Natural killer cell (primary cell): Measurements from ENCODE around the gene FAM120C. TPM values are rescaled to one million over a fixed set of nuclear protein-coding genes. Genes with fewer than 3 reads are reported as not detected.

ENCODE experiments used
- ATAC-seq, 3 donors: fragments of 150-1000 bp in 2 of 3; fragments of 200-7000 bp in 1 of 3; cut with Tn5 transposase; 1 replicate in 1 of 3; 2 replicates in 2 of 3; pipeline ENCODE4 v1.10.0; 2021; ENCODE audit warnings: mild to moderate bottlenecking in 2 of 3, moderate library complexity in 2 of 3
- DNase-seq, 2 donors: peaks; one replicate each; pipeline versions ENCODE4 v3.0.0 to v3.0.0-alpha.2; 2013 to 2021; ENCODE audit warnings: mixed read lengths in 1 of 2
- H3K27ac ChIP-seq: one replicate; pipeline ENCODE4 v1.5.1; 2013; ENCODE audit warnings: mild to moderate bottlenecking, low read length
- H3K27me3 ChIP-seq: one replicate; pipeline ENCODE4 v1.6.1; 2013; ENCODE audit warnings: low read length; ENCODE audit not compliant: control insufficient read depth, insufficient read depth
- H3K36me3 ChIP-seq: one replicate; pipeline ENCODE4 v1.6.1; 2013; ENCODE audit warnings: low read length; ENCODE audit not compliant: control insufficient read depth, insufficient read depth
- H3K4me1 ChIP-seq: one replicate; pipeline ENCODE4 v1.6.1; 2013; ENCODE audit warnings: low read length; ENCODE audit not compliant: control insufficient read depth, insufficient read depth
- H3K4me3 ChIP-seq: one replicate; pipeline ENCODE4 v1.5.1; 2013; ENCODE audit warnings: low read length
- H3K9me3 ChIP-seq: one replicate; pipeline ENCODE4 v1.6.1; 2013; ENCODE audit warnings: low read length; ENCODE audit not compliant: control insufficient read depth, insufficient read depth
- H3K27ac Mint-ChIP-seq, 2 donors: one replicate each; pipeline ENCODE4 v1.8.0; 2022; ENCODE audit warnings: mild to moderate bottlenecking in 2 of 2, mixed read lengths in 2 of 2, moderate library complexity in 1 of 2
- H3K27me3 Mint-ChIP-seq, 2 donors: one replicate each; pipeline ENCODE4 v1.8.0; 2022; ENCODE audit warnings: low read depth in 2 of 2, mixed read lengths in 2 of 2
- H3K36me3 Mint-ChIP-seq: one replicate; pipeline ENCODE4 v1.8.0; 2022; ENCODE audit warnings: mixed read lengths
- H3K4me1 Mint-ChIP-seq, 2 donors: one replicate each; pipeline ENCODE4 v1.8.0; 2022; ENCODE audit warnings: mixed read lengths in 2 of 2
- H3K4me3 Mint-ChIP-seq: one replicate; pipeline ENCODE4 v1.8.0; 2022; ENCODE audit warnings: mild to moderate bottlenecking, moderate library complexity, mixed read lengths
- H3K9me3 Mint-ChIP-seq, 2 donors: one replicate each; pipeline ENCODE4 v1.8.0; 2022; ENCODE audit warnings: mixed read lengths in 2 of 2
- WGBS: methylation state at CpG from one replicate; pipeline ENCODE4 v1.1.7; 2013; ENCODE audit warnings: missing lambda C conversion rate; ENCODE audit not compliant: insufficient coverage; 5-methylcytosine and 5-hydroxymethylcytosine counted together
- intact Hi-C: fragments of 100-400 bp; cut with micrococcal nuclease; formaldehyde crosslinking; loops from one replicate; pipeline ENCODE4 v1.14.2; 2022
- total RNA-seq, 4 donors: library from RNA; stranded (reverse); fragments of 120-200 nt in 1 of 4; gene quantifications; one replicate each; pipeline versions ENCODE4 v1.2.3 to v1.2.4, GENCODE V29; 2013 to 2022
- TF ChIP-seq, protein P1 (sequence below): fragments of 200-600 bp; IDR thresholded peaks from one replicate; pipeline ENCODE4 v1.8.0; 2022; ENCODE audit warnings: antibody characterized with exemption

Gene FAM120C
- total RNA-seq, 3 donors from 2014 or later (not counting 1 experiment from before 2014, with no cell fraction given): 9.5 to 15.4 (median 11.8) TPM

DNA sequence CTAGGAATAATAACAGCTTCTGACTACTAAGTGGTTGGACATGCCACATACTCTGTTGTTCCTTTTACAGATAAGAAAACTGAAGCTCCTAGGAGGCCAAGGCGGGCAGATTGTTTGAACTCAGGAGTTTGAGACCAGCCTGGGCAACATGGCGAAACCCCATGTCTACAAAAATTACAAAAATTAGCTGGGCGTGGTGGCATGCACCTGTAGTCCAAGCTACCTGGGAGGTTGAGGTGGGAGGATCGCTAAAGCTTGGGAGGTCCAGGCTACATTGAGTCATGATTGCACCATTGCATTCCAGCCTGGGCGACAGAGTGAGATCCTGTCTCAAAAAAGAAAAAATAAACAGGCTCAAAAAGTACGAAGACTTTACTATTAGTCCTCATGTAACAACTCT lies 108.2 kb downstream of the FAM120C start:
- ATAC-seq (no peak), DNase-seq (no peak)
- intact Hi-C loops: no loop called here
- TF ChIP-seq, protein P1, sequence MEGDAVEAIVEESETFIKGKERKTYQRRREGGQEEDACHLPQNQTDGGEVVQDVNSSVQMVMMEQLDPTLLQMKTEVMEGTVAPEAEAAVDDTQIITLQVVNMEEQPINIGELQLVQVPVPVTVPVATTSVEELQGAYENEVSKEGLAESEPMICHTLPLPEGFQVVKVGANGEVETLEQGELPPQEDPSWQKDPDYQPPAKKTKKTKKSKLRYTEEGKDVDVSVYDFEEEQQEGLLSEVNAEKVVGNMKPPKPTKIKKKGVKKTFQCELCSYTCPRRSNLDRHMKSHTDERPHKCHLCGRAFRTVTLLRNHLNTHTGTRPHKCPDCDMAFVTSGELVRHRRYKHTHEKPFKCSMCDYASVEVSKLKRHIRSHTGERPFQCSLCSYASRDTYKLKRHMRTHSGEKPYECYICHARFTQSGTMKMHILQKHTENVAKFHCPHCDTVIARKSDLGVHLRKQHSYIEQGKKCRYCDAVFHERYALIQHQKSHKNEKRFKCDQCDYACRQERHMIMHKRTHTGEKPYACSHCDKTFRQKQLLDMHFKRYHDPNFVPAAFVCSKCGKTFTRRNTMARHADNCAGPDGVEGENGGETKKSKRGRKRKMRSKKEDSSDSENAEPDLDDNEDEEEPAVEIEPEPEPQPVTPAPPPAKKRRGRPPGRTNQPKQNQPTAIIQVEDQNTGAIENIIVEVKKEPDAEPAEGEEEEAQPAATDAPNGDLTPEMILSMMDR: no peak
- Histone ChIP-seq H3K4me1 (no peaks in the 10 kb centered on the region), H3K4me3 (no peak overlapping the region), H3K9me3 (no peaks in the 10 kb centered on the region), H3K27ac (no peak overlapping the region), H3K27me3 (no peaks in the 10 kb centered on the region), H3K36me3 (no peaks in the 10 kb centered on the region)
- Mint-ChIP-seq H3K27ac (no peak overlapping the region), H3K27me3 (no peaks in the 10 kb centered on the region), H3K9me3 (no peaks in the 10 kb centered on the region), H3K4me1 (no peaks in the 10 kb centered on the region), H3K36me3 (no peaks in the 10 kb centered on the region), H3K4me3 (no peak overlapping the region)
- 100% methylated on average over 3 of the region's 6 CpGs for WGBS

DNA sequence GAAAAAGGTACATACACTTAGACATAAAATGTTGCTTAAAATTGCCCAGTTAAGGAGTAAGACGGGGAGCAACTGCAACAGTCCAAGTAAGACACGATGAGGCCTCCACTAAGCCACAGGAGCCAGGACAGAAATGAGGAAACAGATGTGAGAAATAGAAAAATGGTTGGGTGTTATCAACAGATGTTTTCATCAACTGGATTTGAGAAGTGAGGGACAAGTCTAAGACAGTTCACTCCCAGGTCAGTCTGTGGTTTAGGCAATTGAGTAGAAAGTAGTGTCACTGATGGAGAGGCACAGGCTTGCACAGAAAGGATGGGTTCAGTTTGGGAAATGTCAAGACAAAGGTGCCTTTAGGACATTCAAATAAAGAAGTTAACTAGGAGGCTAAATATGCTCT lies 115.3 kb downstream of the FAM120C start:
- no peaks in the 10 kb centered on the region for H3K27me3 Mint-ChIP-seq
- no peak overlapping the region for H3K27ac Mint-ChIP-seq
- no peaks in the 10 kb centered on the region for H3K36me3 Mint-ChIP-seq
- Histone ChIP-seq H3K4me3 (no peak overlapping the region), H3K27me3 (no peaks in the 10 kb centered on the region), H3K27ac (no peak overlapping the region), H3K4me1 (no peaks in the 10 kb centered on the region), H3K36me3 (no peaks in the 10 kb centered on the region), H3K9me3 (no peaks in the 10 kb centered on the region)
- ATAC-seq (no peak), DNase-seq (no peak)
- no peaks in the 10 kb centered on the region for H3K9me3 Mint-ChIP-seq
- no peak overlapping the region for H3K4me3 Mint-ChIP-seq
- TF ChIP-seq, protein P1: no peak
- 42% methylated on average over 2 of the region's 2 CpGs for WGBS
- H3K4me1 Mint-ChIP-seq: no peaks in the 10 kb centered on the region
- intact Hi-C loops: no loop called here

DNA sequence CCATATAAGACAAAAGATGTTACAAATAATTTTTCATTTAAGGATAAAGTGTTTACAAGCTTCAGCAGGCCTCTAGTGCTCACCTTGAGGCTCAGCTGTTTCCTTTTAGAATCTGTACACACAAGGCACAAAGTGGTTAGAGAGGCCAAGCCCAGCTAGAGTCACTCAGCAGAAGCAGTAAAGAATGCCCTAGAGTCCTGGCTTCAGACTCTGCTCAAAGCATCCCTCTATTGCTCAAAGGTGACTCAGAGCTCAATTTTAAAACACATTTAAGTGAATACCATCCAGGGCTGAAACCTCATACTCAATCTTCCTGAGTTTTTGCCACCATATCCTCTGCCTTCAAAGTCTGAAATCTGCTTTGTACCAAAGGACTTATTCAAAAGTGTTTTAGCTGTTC lies 116.2 kb downstream of the FAM120C start:
- Mint-ChIP-seq H3K4me3 (no peak overlapping the region), H3K27ac (no peak overlapping the region), H3K27me3 (no peaks in the 10 kb centered on the region), H3K4me1 (no peaks in the 10 kb centered on the region), H3K9me3 (no peaks in the 10 kb centered on the region), H3K36me3 (no peaks in the 10 kb centered on the region)
- intact Hi-C loops: no loop called here
- no peaks in the 10 kb centered on the region for H3K27me3 ChIP-seq
- no peaks in the 10 kb centered on the region for H3K4me1 ChIP-seq
- no peaks in the 10 kb centered on the region for H3K9me3 ChIP-seq
- ATAC-seq (no peak), DNase-seq (no peak)
- TF ChIP-seq, protein P1: no peak
- H3K36me3 ChIP-seq: no peaks in the 10 kb centered on the region
- H3K4me3 ChIP-seq: no peak overlapping the region
- no peak overlapping the region for H3K27ac ChIP-seq

DNA sequence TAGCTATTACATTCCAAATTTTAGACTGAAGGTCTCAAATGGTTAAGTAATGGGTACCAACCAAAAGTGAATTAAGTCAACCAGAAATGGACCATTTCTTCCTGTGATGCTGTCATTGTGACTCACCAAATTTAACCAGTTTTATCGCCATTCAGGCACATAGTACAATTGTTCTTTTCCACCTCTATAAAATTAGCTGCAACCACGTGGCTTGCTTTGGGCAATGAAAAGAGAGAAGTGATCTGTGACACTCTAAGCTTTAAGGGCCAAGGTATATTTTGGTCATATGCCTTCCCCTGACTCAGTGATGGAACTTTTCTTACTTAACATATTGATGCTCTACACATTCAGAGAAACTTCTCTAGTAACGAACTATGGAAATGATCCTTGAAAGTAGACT lies 118.5 kb downstream of the FAM120C start:
- no peaks in the 10 kb centered on the region for H3K27me3 ChIP-seq
- no peak for ATAC-seq
- Mint-ChIP-seq H3K4me3 (no peak overlapping the region), H3K27me3 (no peaks in the 10 kb centered on the region), H3K4me1 (no peaks in the 10 kb centered on the region), H3K36me3 (no peaks in the 10 kb centered on the region), H3K9me3 (no peaks in the 10 kb centered on the region), H3K27ac (no peak overlapping the region)
- no peak for DNase-seq
- H3K9me3 ChIP-seq: no peaks in the 10 kb centered on the region
- H3K4me3 ChIP-seq: no peak overlapping the region
- no peaks in the 10 kb centered on the region for H3K4me1 ChIP-seq
- intact Hi-C loops: no loop called here
- no peaks in the 10 kb centered on the region for H3K36me3 ChIP-seq
- TF ChIP-seq, protein P1: no peak
- no peak overlapping the region for H3K27ac ChIP-seq
- WGBS: 100% methylated on average over 1 of the region's 3 CpGs
